Right lobe of liver (tissue), 6 donors: ENCODE results near the gene RPTOR. TPM values are rescaled to one million over a fixed set of nuclear protein-coding genes. Genes with fewer than 3 reads are reported as not detected.
A peak's percentile ranks its signal among the peaks of the same experiment; 100 is the strongest.

Experiments used
- ATAC-seq, 4 donors: fragments of 200-7000 bp; cut with Tn5 transposase; one replicate each; pipeline ENCODE4 v1.9.1; 2020; ENCODE audit warnings: mild to moderate bottlenecking in 4 of 4, moderate library complexity in 4 of 4
- DNase-seq, 3 donors: peaks; one replicate each; pipeline ENCODE4 v3.0.0-alpha.2; 2020
- H3K27ac ChIP-seq, 3 donors: fragments of 200-600 bp; one replicate each; pipeline ENCODE4 v1.8.0; 2022
- H3K27me3 ChIP-seq, 2 donors: fragments of 200-600 bp; one replicate each; pipeline ENCODE4 v1.8.0; 2022
- H3K36me3 ChIP-seq, 4 donors: fragments of 200-600 bp; sonication (generic) in 1 of 4; one replicate each; pipeline versions ENCODE4 v1.5.1 to v1.8.0; 2017 to 2022; ENCODE audit warnings: control low read depth in 1 of 4
- H3K4me1 ChIP-seq, 4 donors: fragments of 200-600 bp; sonication (generic) in 1 of 4; one replicate each; pipeline versions ENCODE4 v1.5.1 to v1.8.0; 2017 to 2022; ENCODE audit warnings: control low read depth in 1 of 4
- H3K4me3 ChIP-seq, 3 donors: fragments of 200-600 bp; one replicate each; pipeline ENCODE4 v1.8.0; 2022
- H3K9me3 ChIP-seq, 4 donors: fragments of 200-600 bp; sonication (generic) in 1 of 4; one replicate each; pipeline versions ENCODE4 v1.5.1 to v1.8.0; 2017 to 2022; ENCODE audit warnings: control low read depth in 1 of 4
- POLR2A ChIP-seq: fragments of 450-650 bp; IDR thresholded peaks from one replicate; pipeline ENCODE4 v1.6.1; 2017; ENCODE audit warnings: antibody characterized with exemption, mild to moderate bottlenecking
- WGBS: methylation state at CpG from one replicate; pipeline ENCODE4 v1.1.6; 2018; ENCODE audit warnings: low coverage, low lambda C conversion rate; ENCODE audit not compliant: insufficient coverage; ENCODE audit errors: missing lambda C conversion rate; 5-methylcytosine and 5-hydroxymethylcytosine counted together
- intact Hi-C, 2 donors: fragments of 100-400 bp; cut with DNase I; formaldehyde crosslinking; loops; one replicate each; pipeline versions ENCODE4 v1.11.2 to v1.14.1; 2022
- total RNA-seq, 6 experiments: library from RNA; depleted of rRNA in 2 of 6; stranded (reverse); fragments of >200 nt in 2 of 6; fragmentation: NEBNext Ultra II Directional in 3 of 6; extraction: Animal tissue kit (Norgen Biotek cat#: 25700) in 3 of 6; gene quantifications; one replicate each; pipeline versions ENCODE4 v1.1.0 to v1.2.4, GENCODE V29; 2016 to 2023
- TF ChIP-seq, protein P1 (sequence below), 4 donors: fragments of 200-600 bp in 3 of 4; fragments of 450-650 bp in 1 of 4; IDR thresholded peaks; one replicate each; pipeline versions ENCODE4 v1.5.1 to v1.8.0; 2016 to 2022; ENCODE audit warnings: antibody characterized with exemption in 4 of 4, mild to moderate bottlenecking in 2 of 4
- donor health status: DM: no; HTN: yes; CAD: no.
- donor health status: DM: no; HTN: no; CAD: no.
- donor health status: DM: no; HTN: no; CAD: no.
- donor health status: DM: no; HTN: yes; CAD: no.
- donor health status: DM: no; HTN: yes; CAD: no.

RPTOR gene
- total RNA-seq, 6 experiments from 2014 or later = 13.1 to 24.0 (median 15.5) TPM

DNA sequence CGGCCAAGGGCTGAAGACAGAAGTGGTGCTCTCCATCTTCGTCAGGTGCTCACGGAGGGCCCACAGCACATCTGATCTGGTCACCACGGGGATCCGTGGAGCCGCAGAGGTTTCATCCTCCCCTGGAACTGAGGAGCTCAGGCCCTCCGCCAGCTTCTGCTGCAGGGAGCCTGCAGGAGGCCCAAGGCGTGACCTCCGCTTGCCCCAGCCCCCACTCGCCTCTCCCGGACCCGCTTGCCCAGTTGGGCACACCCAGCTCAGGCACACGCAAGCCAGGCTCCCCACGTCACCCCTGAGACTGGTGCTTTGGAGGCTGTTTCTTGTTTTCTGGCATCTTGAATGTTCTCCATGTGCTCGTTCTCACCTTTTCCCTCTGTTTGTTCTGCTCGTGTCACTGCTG is 407.7 kb downstream of the RPTOR start:
- WGBS = 92% methylated on average over 4 of the region's 16 CpGs
- Histone ChIP-seq H3K4me3 (no peak overlapping the region), H3K27me3 (no peaks in the 10 kb centered on the region), H3K36me3 (peaks cover 0 to 7% (median 0%) of the 10 kb centered on the region in 4 donors), H3K4me1 (no peaks in the 10 kb centered on the region), H3K9me3 (no peaks in the 10 kb centered on the region), H3K27ac (no peak overlapping the region)
- TF ChIP-seq, protein P1, sequence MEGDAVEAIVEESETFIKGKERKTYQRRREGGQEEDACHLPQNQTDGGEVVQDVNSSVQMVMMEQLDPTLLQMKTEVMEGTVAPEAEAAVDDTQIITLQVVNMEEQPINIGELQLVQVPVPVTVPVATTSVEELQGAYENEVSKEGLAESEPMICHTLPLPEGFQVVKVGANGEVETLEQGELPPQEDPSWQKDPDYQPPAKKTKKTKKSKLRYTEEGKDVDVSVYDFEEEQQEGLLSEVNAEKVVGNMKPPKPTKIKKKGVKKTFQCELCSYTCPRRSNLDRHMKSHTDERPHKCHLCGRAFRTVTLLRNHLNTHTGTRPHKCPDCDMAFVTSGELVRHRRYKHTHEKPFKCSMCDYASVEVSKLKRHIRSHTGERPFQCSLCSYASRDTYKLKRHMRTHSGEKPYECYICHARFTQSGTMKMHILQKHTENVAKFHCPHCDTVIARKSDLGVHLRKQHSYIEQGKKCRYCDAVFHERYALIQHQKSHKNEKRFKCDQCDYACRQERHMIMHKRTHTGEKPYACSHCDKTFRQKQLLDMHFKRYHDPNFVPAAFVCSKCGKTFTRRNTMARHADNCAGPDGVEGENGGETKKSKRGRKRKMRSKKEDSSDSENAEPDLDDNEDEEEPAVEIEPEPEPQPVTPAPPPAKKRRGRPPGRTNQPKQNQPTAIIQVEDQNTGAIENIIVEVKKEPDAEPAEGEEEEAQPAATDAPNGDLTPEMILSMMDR (IDR thresholded peaks at IDR 0.05) = no peak
- TF ChIP-seq POLR2A = no peak
- ATAC-seq (no peak), DNase-seq (peak in 1 of 3 donors; percentile 43)
- intact Hi-C loops = no loop called here

DNA sequence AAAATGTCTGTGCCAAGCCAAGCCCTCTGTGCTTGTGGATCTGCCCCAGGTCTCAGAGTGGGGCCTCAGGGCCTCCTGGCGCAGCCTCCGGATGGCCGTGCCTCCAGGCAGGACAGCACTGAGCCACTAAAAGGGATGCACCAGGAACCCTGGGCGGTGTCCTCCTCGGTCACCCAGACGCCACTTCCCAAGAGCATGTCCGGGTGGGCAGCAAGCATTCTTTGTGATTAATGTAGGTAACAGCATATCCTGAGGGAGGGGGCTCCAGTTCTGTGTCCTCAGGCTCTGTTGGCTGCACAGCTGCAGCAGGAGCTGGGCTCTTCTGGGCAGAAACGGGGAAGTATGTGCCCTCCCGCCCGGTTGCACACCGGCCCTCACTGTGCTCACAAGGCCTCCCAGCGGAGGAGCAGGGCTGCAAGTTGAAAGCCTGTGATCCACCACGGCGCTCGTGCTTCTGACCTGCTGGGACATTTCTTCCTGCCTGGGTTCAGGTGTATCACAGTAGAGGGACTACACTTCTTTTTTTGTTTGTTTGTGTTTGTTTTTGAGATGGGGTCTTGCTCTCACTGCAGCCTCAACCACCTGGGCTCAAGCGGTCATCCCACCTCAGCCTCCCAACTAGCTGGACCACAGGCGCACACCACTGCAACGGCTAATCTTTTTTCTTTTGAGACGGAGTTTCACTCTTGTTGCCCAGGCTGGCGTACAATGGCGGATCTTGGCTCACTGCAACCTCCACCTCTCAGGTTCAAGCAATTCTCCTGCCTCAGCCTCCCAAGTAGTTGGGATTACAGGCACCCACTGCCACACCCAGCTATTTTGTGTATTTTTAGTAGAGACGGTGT is 409.1 kb downstream of the RPTOR start:
- no peak overlapping the region for H3K27ac ChIP-seq
- H3K9me3 ChIP-seq = no peaks in the 10 kb centered on the region
- H3K36me3 ChIP-seq = peaks cover 0 to 5% (median 0%) of the 10 kb centered on the region in 4 donors
- DNase-seq = peak in 2 of 3 donors; percentile 35
- intact Hi-C loops = no loop called here
- no peaks in the 10 kb centered on the region for H3K27me3 ChIP-seq
- TF ChIP-seq, protein P1 (IDR thresholded peaks at IDR 0.05) = no peak
- WGBS = 95% methylated on average over 6 of the region's 22 CpGs
- ATAC-seq = no peak
- H3K4me3 ChIP-seq = no peak overlapping the region
- no peaks in the 10 kb centered on the region for H3K4me1 ChIP-seq

- H3K9me3 ChIP-seq = no peaks in the 10 kb centered on the region
- intact Hi-C loops = no loop called here
- WGBS = 64% methylated on average over 2 of the region's 5 CpGs
- DNase-seq (peak in 1 of 3 donors; percentile 14), ATAC-seq (no peak)
- H3K27ac ChIP-seq = no peak overlapping the region
- no peaks in the 10 kb centered on the region for H3K36me3 ChIP-seq
- H3K4me1 ChIP-seq = no peaks in the 10 kb centered on the region
- H3K4me3 ChIP-seq = no peak overlapping the region
- H3K27me3 ChIP-seq = no peaks in the 10 kb centered on the region
- TF ChIP-seq POLR2A = no peak
- TF ChIP-seq, protein P1 (IDR thresholded peaks at IDR 0.05) = no peak
These were observed 410.4 kb downstream of the RPTOR start for GRCh38 chr17:80955078-80955477.

DNA sequence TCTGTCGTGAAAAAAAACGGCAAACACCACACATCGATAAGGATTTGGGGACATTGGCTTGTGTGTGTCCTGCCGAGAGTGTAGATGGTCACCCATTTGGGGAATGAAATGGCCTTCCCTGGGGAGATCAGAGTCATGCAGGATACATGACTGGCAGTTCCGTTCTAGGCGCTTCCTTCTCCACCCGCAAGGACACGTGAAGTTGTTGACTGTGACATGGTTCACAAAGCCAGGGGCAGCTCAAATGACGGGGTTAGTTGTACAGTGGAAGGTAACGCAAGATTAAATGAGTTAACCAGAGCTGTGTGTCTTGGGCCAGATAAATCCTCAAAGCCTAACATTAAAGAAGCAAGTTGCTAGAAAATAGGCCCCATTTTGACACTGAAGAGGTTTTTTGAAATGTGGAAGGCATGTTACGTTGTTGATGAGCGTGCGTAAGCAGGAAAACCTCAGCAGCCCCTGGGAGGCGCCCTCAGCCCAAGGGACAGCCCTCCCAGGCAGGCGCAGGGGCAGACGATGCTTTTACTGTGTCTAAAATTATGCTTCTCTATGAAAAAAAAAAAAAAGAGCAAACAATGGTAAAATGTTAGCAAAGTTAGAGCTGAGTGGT is 411.1 kb downstream of the RPTOR start:
- Histone ChIP-seq H3K9me3 (no peaks in the 10 kb centered on the region), H3K4me1 (no peaks in the 10 kb centered on the region), H3K4me3 (no peak overlapping the region), H3K27me3 (no peaks in the 10 kb centered on the region), H3K27ac (no peak overlapping the region), H3K36me3 (no peaks in the 10 kb centered on the region)
- 89% methylated on average over 13 of the region's 16 CpGs for WGBS
- no peak for TF ChIP-seq POLR2A
- ATAC-seq (no peak), DNase-seq (no peak)
- intact Hi-C loops = no loop called here
